Measurements from ENCODE around the gene TUBB4A. TPM values are rescaled to one million over a fixed set of nuclear protein-coding genes. Genes with fewer than 3 reads are reported as not detected.

TUBB4A gene
- total RNA-seq, 1 experiment from 2014 or later: 18.5 TPM

DNA sequence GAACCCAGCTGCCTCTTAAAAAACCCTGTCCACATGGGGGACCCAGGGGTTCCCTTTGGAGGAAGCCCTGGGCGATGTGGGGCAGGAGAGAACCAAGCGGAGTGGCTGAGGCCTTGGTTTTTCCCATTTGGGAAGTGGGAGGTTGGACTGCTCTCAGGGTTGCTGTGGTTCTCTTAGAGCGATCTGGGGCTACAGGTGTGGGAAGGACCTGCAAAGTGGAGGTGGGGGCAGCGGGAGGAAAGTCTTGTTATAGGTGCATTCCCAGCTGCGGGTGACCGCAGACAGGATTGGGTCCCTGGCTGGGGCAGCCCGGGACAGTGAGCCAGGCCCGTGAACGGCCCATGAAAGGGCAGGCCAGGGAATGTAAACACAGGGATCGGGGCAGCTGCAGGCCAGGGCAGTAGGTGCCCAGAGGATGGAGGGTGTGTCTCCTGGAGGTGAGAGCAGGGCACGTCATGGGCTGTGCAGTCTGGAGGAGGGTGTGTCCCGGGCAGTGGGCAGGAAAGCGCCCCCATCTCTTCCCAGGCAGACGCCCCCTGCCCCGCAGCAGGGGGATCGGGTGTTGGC, 43.3 kb downstream of the TUBB4A start:
- DNase-seq (ENCODE audit: low spot score) (peak; percentile 21), ATAC-seq (no peak)
- H3K4me1 Mint-ChIP-seq: peaks cover 12% of the 10 kb centered on the region

DNA sequence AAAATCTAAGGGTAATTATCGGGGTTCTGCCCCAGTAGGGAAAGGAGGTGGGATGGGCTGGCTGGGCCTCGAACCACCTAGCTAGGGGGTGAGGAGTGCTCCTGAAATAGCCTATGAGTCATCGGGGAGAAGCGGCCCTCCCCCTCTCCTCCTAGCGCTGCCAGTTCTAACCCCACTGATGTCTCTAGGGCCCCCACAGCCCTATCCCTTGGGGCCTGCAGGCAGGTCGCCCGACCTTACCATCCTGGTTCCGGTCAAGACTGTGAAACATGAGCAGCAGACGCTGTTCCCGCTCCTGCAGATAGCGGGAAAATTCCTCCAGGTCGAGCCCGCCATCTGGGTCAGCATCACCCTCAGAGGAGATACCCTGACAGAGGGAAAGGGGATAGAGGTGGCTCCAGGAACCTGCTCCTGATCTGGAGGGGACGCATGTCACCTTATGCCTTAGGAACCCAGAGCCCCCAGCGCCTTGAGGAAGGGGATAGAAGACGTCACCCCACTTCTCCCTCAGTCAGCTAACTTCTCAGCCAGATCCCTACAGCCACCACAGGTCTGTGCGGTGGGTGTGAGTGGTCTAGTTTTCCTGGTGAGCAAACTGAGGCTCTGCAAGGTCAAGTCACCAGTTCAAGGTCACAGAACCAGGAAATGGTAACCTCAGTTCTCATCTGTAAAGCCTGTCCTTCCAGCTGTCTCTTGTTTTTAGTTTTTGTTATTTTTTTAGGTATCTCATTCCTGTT, 44.0 kb downstream of the TUBB4A start:
- no peak for ATAC-seq
- ChIA-PET CTCF (interaction anchor here (1.9 kb wide), 1 partner anchor 33 kb away, joined by 4 read pairs; the partner anchor contains the start of gene KHSRP), POLR2A (interaction anchor here (1.6 kb wide), 1 partner anchor 18 kb away, joined by 7 read pairs; no protein-coding TSS in a partner anchor)
- peaks cover 11% of the 10 kb centered on the region for H3K4me1 Mint-ChIP-seq
- peaks cover 31% of the 10 kb centered on the region for H3K36me3 Mint-ChIP-seq
- peaks cover 12% of the 10 kb centered on the region for H3K27me3 Mint-ChIP-seq (ENCODE audit: low read depth)
- TF ChIP-seq RELA (CRISPR knock-in tag; IDR thresholded peaks at IDR 0.05; ENCODE audit: borderline replicate concordance) (no peak), ZNF423 (CRISPR knock-in tag; IDR thresholded peaks at IDR 0.05) (no peak), ZNF532 (CRISPR knock-in tag; IDR thresholded peaks at IDR 0.05; ENCODE audit: borderline replicate concordance) (no peak), KAT7 (CRISPR knock-in tag; IDR thresholded peaks at IDR 0.05; ENCODE audit: borderline replicate concordance) (no peak), RORB (CRISPR knock-in tag; IDR thresholded peaks at IDR 0.05) (no peak), E2F5 (CRISPR knock-in tag; IDR thresholded peaks at IDR 0.05) (no peak), TP53 (CRISPR knock-in tag; IDR thresholded peaks at IDR 0.05) (no peak), HMGA2 (CRISPR knock-in tag; IDR thresholded peaks at IDR 0.05) (no peak), NFYB (CRISPR knock-in tag; conservative IDR thresholded peaks at IDR 0.05; ENCODE audit: low read depth) (no peak), PREB (CRISPR knock-in tag; IDR thresholded peaks at IDR 0.05; ENCODE audit: borderline replicate concordance) (no peak), ZNF512 (CRISPR knock-in tag; IDR thresholded peaks at IDR 0.05; ENCODE audit: borderline replicate concordance) (no peak), NR2C2 (CRISPR knock-in tag; IDR thresholded peaks at IDR 0.05) (no peak), JUN (CRISPR knock-in tag; IDR thresholded peaks at IDR 0.05) (no peak), GRHL2 (CRISPR knock-in tag; IDR thresholded peaks at IDR 0.05; ENCODE audit: insufficient replicate concordance, severe bottlenecking) (no peak), MYBL2 (CRISPR knock-in tag; IDR thresholded peaks at IDR 0.05) (no peak)
- TF ChIP-seq, protein P1, sequence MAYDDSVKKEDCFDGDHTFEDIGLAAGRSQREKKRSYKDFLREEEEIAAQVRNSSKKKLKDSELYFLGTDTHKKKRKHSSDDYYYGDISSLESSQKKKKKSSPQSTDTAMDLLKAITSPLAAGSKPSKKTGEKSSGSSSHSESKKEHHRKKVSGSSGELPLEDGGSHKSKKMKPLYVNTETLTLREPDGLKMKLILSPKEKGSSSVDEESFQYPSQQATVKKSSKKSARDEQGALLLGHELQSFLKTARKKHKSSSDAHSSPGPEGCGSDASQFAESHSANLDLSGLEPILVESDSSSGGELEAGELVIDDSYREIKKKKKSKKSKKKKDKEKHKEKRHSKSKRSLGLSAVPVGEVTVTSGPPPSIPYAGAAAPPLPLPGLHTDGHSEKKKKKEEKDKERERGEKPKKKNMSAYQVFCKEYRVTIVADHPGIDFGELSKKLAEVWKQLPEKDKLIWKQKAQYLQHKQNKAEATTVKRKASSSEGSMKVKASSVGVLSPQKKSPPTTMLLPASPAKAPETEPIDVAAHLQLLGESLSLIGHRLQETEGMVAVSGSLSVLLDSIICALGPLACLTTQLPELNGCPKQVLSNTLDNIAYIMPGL (CRISPR knock-in tag; IDR thresholded peaks at IDR 0.05): no peak
- H3K4me3 Mint-ChIP-seq: peak overlapping the region; percentile 89
- no peak for DNase-seq (ENCODE audit: low spot score)
- peaks cover 13% of the 10 kb centered on the region for H3K9me3 Mint-ChIP-seq
- no peak overlapping the region for H3K27ac Mint-ChIP-seq

More for the DNA sequence above, 43.3 kb downstream of the TUBB4A start:
- TF ChIP-seq ZNF396 (CRISPR knock-in tag; IDR thresholded peaks at IDR 0.05; ENCODE audit: borderline replicate concordance) (no peak), KAT7 (CRISPR knock-in tag; IDR thresholded peaks at IDR 0.05; ENCODE audit: borderline replicate concordance) (no peak), GTF2I (CRISPR knock-in tag; conservative IDR thresholded peaks at IDR 0.05) (peak; percentile 80; the same call in 1 of the 2 replicates), FOXK1 (CRISPR knock-in tag; IDR thresholded peaks at IDR 0.05) (peak; percentile 51; the same call in 1 of the 2 replicates), ZNF121 (CRISPR knock-in tag; IDR thresholded peaks at IDR 0.05) (peak; percentile 100)
- Mint-ChIP-seq H3K4me3 (peak overlapping the region; percentile 89), H3K27me3 (ENCODE audit: low read depth) (peaks cover 13% of the 10 kb centered on the region), H3K36me3 (peaks cover 25% of the 10 kb centered on the region), H3K9me3 (peaks cover 9% of the 10 kb centered on the region), H3K27ac (0 out of 2 replicates have a peak overlapping the region, but pooled peaks have one; percentile 25)
- ChIA-PET POLR2A (interaction anchor here (1.6 kb wide), 1 partner anchor 18 kb away, joined by 7 read pairs; no protein-coding TSS in a partner anchor), CTCF (interaction anchor here (1.3 to 1.9 kb wide), 2 partner anchors 17 to 34 kb away, joined by 4 to 10 read pairs; partner anchors contain the start of gene KHSRP)
